ENCODE data around the gene ADCY4. TPM values are rescaled to one million over a fixed set of nuclear protein-coding genes. Genes with fewer than 3 reads are reported as not detected.

ADCY4 gene
- total and polyA plus RNA-seq, 10 of the 15 experiments (the other 5 are each of a cell fraction or from before 2014, with no cell fraction given) = 0.05 to 0.87 (median 0.21) TPM; not detected in 1

GRCh38 chr14:24310265-24310645, 24.6 kb downstream of the ADCY4 start:
- Histone ChIP-seq H2AFZ (ENCODE audit: control insufficient read depth, low read depth, low read length) (no peak overlapping the region), H3K27ac (ENCODE audit: control insufficient read depth, insufficient read depth) (no peak overlapping the region), H3K79me2 (ENCODE audit: control insufficient read depth, insufficient read depth, low read length) (no peaks in the 10 kb centered on the region), H3K36me3 (ENCODE audit: control insufficient read depth in 2 of 2, insufficient read depth in 2 of 2, low read length in 1 of 2) (peaks cover 6 to 12% of the 10 kb centered on the region in 2 experiments; a peak in 3 of 4 replicates), H4K20me1 (ENCODE audit: control insufficient read depth, insufficient read depth) (no peaks in the 10 kb centered on the region), H3K4me2 (ENCODE audit: control insufficient read depth, insufficient read depth) (no peak overlapping the region), H3K9ac (ENCODE audit: control insufficient read depth, insufficient read depth, low read length) (no peak overlapping the region), H3K4me3 (0 out of 2 replicates have a peak overlapping the region, but pooled peaks have one; percentile 47), H3K27me3 (replicated peaks in 1 of 2; ENCODE audit: control insufficient read depth in 2 of 2, insufficient read depth in 2 of 2, low read length in 1 of 2) (no peaks in the 10 kb centered on the region), H3K9me3 (replicated peaks; ENCODE audit: control insufficient read depth, insufficient read depth, low read length) (no peaks in the 10 kb centered on the region), H3K4me1 (ENCODE audit: control insufficient read depth, insufficient read depth, low read length) (peaks cover 37% of the 10 kb centered on the region)
- no peak for TF ChIP-seq CHD4 (IDR thresholded peaks at IDR 0.05)
- no peak for TF ChIP-seq BCL11A (IDR thresholded peaks at IDR 0.05; ENCODE audit: low read depth, low read length)
- no peak for TF ChIP-seq MTA2 (IDR thresholded peaks at IDR 0.05; ENCODE audit: low read depth)
- TF ChIP-seq USF2 (IDR thresholded peaks at IDR 0.05; ENCODE audit: borderline replicate concordance, low read depth, low read length) = no peak
- TF ChIP-seq RELB (IDR thresholded peaks at IDR 0.05; ENCODE audit: low read depth) = no peak
- no peak for TF ChIP-seq RB1 (IDR thresholded peaks at IDR 0.05; ENCODE audit: borderline replicate concordance)
- TF ChIP-seq ESRRA (IDR thresholded peaks at IDR 0.05; ENCODE audit: low read length) = no peak
- no peak for TF ChIP-seq NR2F1 (conservative IDR thresholded peaks at IDR 0.05)
- TF ChIP-seq RELA (IDR thresholded peaks at IDR 0.05; ENCODE audit: borderline replicate concordance, partially characterized antibody) = no peak
- TF ChIP-seq MXI1 (IDR thresholded peaks at IDR 0.05; ENCODE audit: low read depth, low read length) = no peak
- no peak for TF ChIP-seq IKZF2 (IDR thresholded peaks at IDR 0.05)
- TF ChIP-seq ZBED1 (IDR thresholded peaks at IDR 0.05; ENCODE audit: borderline replicate concordance) = no peak
- TF ChIP-seq PKNOX1 (IDR thresholded peaks at IDR 0.05) = no peak; the same call in 1 of the 2 replicates
- no peak for TF ChIP-seq HDAC6 (IDR thresholded peaks at IDR 0.05; ENCODE audit: unreplicated experiment)
- TF ChIP-seq BACH1 (IDR thresholded peaks at IDR 0.05; ENCODE audit: borderline replicate concordance) = no peak
- TF ChIP-seq BMI1 (IDR thresholded peaks at IDR 0.05; ENCODE audit: borderline replicate concordance) = no peak
- TF ChIP-seq CHD1 (IDR thresholded peaks at IDR 0.05; ENCODE audit: low read depth, low read length) = no peak
- ChIA-PET SMC1A (ENCODE audit: uncharacterized antibody, unreplicated experiment) (interaction anchor here (0.9 to 1.6 kb wide), 7 partner anchors 9 to 121 kb away, joined by 3 to 7 read pairs (median 3); partner anchors contain the start of gene TINF2), POLR2A (interaction anchor here (0.6 to 1.0 kb wide), 3 partner anchors 16 to 121 kb away, joined by 3 read pairs; partner anchors contain the start of gene RIPK3), RAD21 (ENCODE audit: unreplicated experiment) (interaction anchor here (0.6 to 1.9 kb wide), 6 partner anchors 13 to 121 kb away, joined by 3 to 9 read pairs (median 4); partner anchors contain the start of gene TINF2), CTCF (interaction anchor here (1.0 to 7.9 kb wide), 10 partner anchors 8 to 254 kb away, joined by 3 to 149 read pairs (median 4); partner anchors contain the start of genes ADCY4, DCAF11, DHRS1 and KHNYN)
- intact Hi-C loops (cut with micrococcal nuclease; ENCODE audit: unreplicated experiment) = no loop called here
- no peak for ATAC-seq
- BruUV-seq (replicated peaks) = no TSS peak
- in situ Hi-C loops (cut with MboI) = no loop called here
- FAIRE-seq = no peak
- no peak for DNase-seq (ENCODE audit: low read depth, low spot score)
- WGBS (ENCODE audit: insufficient coverage, insufficient replicate concordance, low lambda C conversion rate, missing lambda C conversion rate) = 25% methylated on average over 4 of the region's 5 CpGs
